Mucosa of stomach (tissue), 1 donor: Measurements from ENCODE around the gene ROBO1.

ENCODE experiments used
- H3K27me3 ChIP-seq: one replicate; pipeline ENCODE4 v1.7.0; 2013; ENCODE audit warnings: mild to moderate bottlenecking, low read length; ENCODE audit not compliant: control insufficient read depth, insufficient read depth
- H3K36me3 ChIP-seq: one replicate; pipeline ENCODE4 v1.7.0; 2013; ENCODE audit warnings: low read length; ENCODE audit not compliant: control insufficient read depth, insufficient read depth
- H3K4me1 ChIP-seq: one replicate; pipeline ENCODE4 v1.7.0; 2013; ENCODE audit warnings: mild to moderate bottlenecking, low read length; ENCODE audit not compliant: control insufficient read depth, insufficient read depth
- H3K4me3 ChIP-seq: one replicate; pipeline ENCODE4 v1.7.0; 2013; ENCODE audit warnings: low read length
- H3K9ac ChIP-seq: one replicate; pipeline ENCODE4 v1.7.0; 2013; ENCODE audit warnings: mild to moderate bottlenecking, low read length, moderate library complexity
- H3K9me3 ChIP-seq: one replicate; pipeline ENCODE4 v1.7.0; 2013; ENCODE audit warnings: mild to moderate bottlenecking, low read length, moderate library complexity; ENCODE audit not compliant: control insufficient read depth
- donor health status: Pancreatic carcinoma.

The ROBO1 gene

DNA sequence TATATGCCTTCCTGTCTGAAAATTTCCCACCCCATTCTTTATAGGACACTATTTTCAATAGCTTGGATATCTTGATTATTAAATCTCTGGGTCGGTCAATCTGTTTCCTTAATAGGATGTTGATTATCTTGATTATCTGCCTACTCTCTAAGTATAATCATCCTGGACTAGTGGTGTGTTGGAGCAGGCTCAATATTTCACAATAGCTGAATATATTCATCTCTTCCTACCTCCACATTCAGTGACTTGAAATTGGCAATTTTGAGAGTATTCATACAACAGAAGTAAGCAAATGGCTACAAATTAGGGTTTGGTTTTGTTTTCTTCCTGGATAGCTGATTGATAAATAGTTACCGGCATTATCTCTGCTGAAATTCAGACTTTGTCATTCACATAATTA, 1162.6 kb downstream of the ROBO1 start:
- H3K27me3 ChIP-seq, result no peaks in the 10 kb centered on the region
- H3K9me3 ChIP-seq, result no peaks in the 10 kb centered on the region
- H3K36me3 ChIP-seq, result no peaks in the 10 kb centered on the region
- H3K4me3 ChIP-seq, result no peak overlapping the region
- H3K9ac ChIP-seq, result no peak overlapping the region
- H3K4me1 ChIP-seq, result no peaks in the 10 kb centered on the region

DNA sequence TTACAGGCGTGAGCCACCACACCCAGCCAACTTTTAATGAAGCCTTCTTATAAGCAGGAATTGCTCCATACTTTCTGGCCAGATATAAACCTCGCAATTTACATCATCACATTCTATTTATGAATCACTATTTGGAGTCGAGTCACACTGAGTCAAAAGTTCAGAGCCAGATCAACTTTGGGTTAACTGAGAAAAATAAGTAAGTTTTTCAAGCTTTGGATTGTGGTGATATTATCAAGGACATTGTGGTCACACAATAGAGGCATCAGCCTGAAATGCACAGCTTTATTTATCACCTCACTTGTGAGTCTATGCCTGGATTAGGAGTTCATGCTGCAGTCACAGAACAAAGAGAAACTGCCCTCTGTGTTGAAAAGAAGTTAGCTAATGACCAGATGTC, 1163.5 kb downstream of the ROBO1 start:
- H3K9me3 ChIP-seq, result no peaks in the 10 kb centered on the region
- no peak overlapping the region for H3K9ac ChIP-seq
- no peaks in the 10 kb centered on the region for H3K27me3 ChIP-seq
- H3K4me1 ChIP-seq, result no peaks in the 10 kb centered on the region
- H3K4me3 ChIP-seq, result no peak overlapping the region
- H3K36me3 ChIP-seq, result no peaks in the 10 kb centered on the region

DNA sequence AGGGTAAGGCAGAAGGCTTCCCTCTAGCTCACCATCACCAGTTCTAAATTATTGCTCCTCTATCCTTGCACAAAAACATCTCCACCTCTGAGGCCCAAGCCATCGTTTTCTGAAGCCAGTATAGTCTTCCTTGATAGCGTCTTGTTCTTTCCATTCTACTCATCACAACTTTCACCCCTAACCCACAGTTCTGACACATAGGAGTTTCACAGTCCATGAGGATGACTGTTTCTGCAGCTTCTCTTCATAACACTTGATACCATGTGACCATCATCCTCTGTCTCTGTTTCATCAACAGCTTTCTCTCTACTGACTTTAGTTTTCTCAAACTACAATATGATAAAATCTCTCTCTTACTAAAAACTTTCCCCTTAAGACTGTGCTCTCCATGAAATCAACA, 1166.5 kb downstream of the ROBO1 start:
- no peaks in the 10 kb centered on the region for H3K27me3 ChIP-seq
- no peak overlapping the region for H3K4me3 ChIP-seq
- H3K4me1 ChIP-seq, result no peaks in the 10 kb centered on the region
- no peaks in the 10 kb centered on the region for H3K36me3 ChIP-seq
- H3K9ac ChIP-seq, result no peak overlapping the region
- H3K9me3 ChIP-seq, result no peaks in the 10 kb centered on the region

GRCh38 chr3:78589778-78590177, 1178.0 kb downstream of the ROBO1 start:
- Histone ChIP-seq H3K27me3 (no peaks in the 10 kb centered on the region), H3K9me3 (no peaks in the 10 kb centered on the region), H3K4me3 (no peak overlapping the region), H3K9ac (no peak overlapping the region), H3K36me3 (no peaks in the 10 kb centered on the region), H3K4me1 (no peaks in the 10 kb centered on the region)

DNA sequence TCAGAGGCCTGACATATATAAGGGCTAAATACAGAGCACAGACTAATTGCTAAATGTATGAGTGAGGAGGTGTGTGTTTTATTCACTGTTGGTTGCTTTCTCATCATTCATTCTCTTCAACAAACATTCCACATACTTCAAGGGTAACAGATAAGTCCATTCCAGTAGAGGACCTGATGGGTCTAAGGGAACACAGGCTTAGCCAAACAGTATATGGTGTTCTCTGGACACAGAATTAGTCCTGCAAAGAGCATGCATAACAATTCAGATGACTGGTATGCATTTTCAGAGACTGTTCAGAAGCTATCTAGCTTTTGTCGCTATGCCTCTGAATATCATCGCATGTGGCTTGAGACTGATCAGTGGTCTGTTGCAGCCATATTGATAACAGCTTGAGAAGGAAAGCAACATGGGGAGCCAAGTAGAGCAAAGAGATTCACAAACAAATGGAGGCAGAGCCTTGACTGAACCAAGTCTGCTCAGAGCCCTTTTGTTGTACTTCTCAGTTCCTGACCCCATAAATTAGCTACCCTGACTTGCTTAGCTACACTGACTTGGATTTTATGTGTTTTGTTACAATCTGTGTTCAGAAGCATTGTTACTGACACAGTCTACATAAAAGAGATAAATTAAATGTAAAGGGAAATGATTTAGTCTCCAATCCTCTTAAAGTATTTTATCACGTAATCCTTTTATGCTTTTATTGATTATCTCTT, 1178.7 kb downstream of the ROBO1 start:
- no peaks in the 10 kb centered on the region for H3K27me3 ChIP-seq
- no peaks in the 10 kb centered on the region for H3K36me3 ChIP-seq
- no peak overlapping the region for H3K9ac ChIP-seq
- no peaks in the 10 kb centered on the region for H3K9me3 ChIP-seq
- H3K4me1 ChIP-seq, result no peaks in the 10 kb centered on the region
- H3K4me3 ChIP-seq, result no peak overlapping the region

GRCh38 chr3:78580681-78581080, 1187.1 kb downstream of the ROBO1 start:
- no peaks in the 10 kb centered on the region for H3K36me3 ChIP-seq
- H3K9ac ChIP-seq, result no peak overlapping the region
- no peak overlapping the region for H3K4me3 ChIP-seq
- no peaks in the 10 kb centered on the region for H3K27me3 ChIP-seq
- H3K9me3 ChIP-seq, result no peaks in the 10 kb centered on the region
- no peaks in the 10 kb centered on the region for H3K4me1 ChIP-seq

GRCh38 chr3:78571486-78571885, 1196.3 kb downstream of the ROBO1 start:
- Histone ChIP-seq H3K4me3 (no peak overlapping the region), H3K9me3 (no peaks in the 10 kb centered on the region), H3K9ac (no peak overlapping the region), H3K27me3 (no peaks in the 10 kb centered on the region), H3K36me3 (no peaks in the 10 kb centered on the region), H3K4me1 (no peaks in the 10 kb centered on the region)

DNA sequence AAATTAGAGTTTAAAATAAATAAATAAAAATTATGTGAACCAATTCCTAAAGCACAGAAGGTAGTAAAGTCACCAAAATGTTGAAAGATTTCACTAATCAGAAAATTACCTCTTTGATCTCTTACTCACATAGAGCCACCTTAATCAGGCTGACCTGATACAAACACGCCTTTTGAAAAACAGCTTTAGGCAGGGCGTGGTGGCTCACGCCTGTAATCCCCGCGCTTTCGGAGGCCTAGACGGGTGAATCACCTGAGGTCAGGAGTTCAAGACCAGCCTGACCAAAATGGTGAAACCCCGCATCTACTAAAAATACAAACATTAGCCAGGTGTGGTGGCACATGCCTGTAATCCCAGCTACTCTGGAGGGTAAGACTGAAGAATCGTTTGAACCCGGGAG, 1197.3 kb downstream of the ROBO1 start:
- H3K36me3 ChIP-seq, result no peaks in the 10 kb centered on the region
- no peak overlapping the region for H3K4me3 ChIP-seq
- H3K4me1 ChIP-seq, result no peaks in the 10 kb centered on the region
- no peaks in the 10 kb centered on the region for H3K9me3 ChIP-seq
- no peaks in the 10 kb centered on the region for H3K27me3 ChIP-seq
- H3K9ac ChIP-seq, result no peak overlapping the region

- H3K9me3 ChIP-seq, result no peaks in the 10 kb centered on the region
- no peak overlapping the region for H3K9ac ChIP-seq
- H3K4me3 ChIP-seq, result no peak overlapping the region
- no peaks in the 10 kb centered on the region for H3K36me3 ChIP-seq
- no peaks in the 10 kb centered on the region for H3K27me3 ChIP-seq
- H3K4me1 ChIP-seq, result no peaks in the 10 kb centered on the region
Observed at GRCh38 chr3:78569804-78570203, 1198.0 kb downstream of the ROBO1 start.

- Histone ChIP-seq H3K4me1 (no peaks in the 10 kb centered on the region), H3K9ac (no peak overlapping the region), H3K9me3 (no peaks in the 10 kb centered on the region), H3K27me3 (no peaks in the 10 kb centered on the region), H3K4me3 (no peak overlapping the region), H3K36me3 (no peaks in the 10 kb centered on the region)
Observed at GRCh38 chr3:78565712-78566111, 1202.1 kb downstream of the ROBO1 start.

DNA sequence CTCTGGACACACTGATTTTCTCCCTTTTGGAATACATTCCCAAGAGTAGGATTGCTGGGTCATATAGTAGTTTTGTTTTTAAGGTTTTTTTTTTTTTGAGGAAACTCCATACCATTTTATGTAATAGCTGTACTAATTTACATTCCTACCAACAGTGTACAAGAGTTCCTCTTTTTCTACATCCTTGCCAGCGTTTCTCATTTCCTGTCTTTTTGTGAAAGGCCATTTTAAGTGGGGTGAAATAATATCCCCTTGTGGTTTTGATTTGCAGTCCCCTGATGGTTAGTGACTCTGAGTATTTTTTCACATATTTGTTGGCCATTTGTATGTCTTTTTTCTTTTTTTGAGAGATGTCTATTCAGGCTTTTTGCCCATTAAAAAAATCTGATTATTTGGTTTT, 1205.5 kb downstream of the ROBO1 start:
- H3K4me3 ChIP-seq, result no peak overlapping the region
- H3K27me3 ChIP-seq, result no peaks in the 10 kb centered on the region
- H3K4me1 ChIP-seq, result no peaks in the 10 kb centered on the region
- no peaks in the 10 kb centered on the region for H3K9me3 ChIP-seq
- no peak overlapping the region for H3K9ac ChIP-seq
- no peaks in the 10 kb centered on the region for H3K36me3 ChIP-seq
